MCF 10A (cell line): ENCODE data around the gene C18orf32. TPM values are rescaled to one million over a fixed set of nuclear protein-coding genes. Genes with fewer than 3 reads are reported as not detected.
"Not testable (repeated sequence)": the region's sequence is repeated elsewhere in the genome, so short reads cannot be mapped to it uniquely, and the experiment has no call there.

Experiments
- BruUV-seq: library from RNA; stranded (reverse); fragments of 400-500 nt; replicated peaks from 2 replicates; lab custom pipeline; 2021; lab: Mats Ljungman, UMichigan
- CTCF ChIA-PET: fragments of 300-600 bp; sonication (Branson Sonifier 250); formaldehyde crosslinking; extraction: SDS; loops from one replicate; lab custom pipeline; 2021; ENCODE audit warnings: antibody characterized with exemption, inconsistent platforms; lab: Yijun Ruan, JAX
- POLR2A ChIA-PET: fragments of 300-600, 350-650 bp; sonication (Branson Sonifier 250); formaldehyde crosslinking; extraction: SDS; loops from one replicate; lab custom pipeline; 2020; ENCODE audit warnings: antibody characterized with exemption, inconsistent platforms; lab: Yijun Ruan, JAX
- DNase-seq: peaks from one replicate; pipeline ENCODE4 v3.0.0-alpha.2; 2018; ENCODE audit not compliant: unreplicated experiment
- H3K27ac Mint-ChIP-seq: one replicate; pipeline ENCODE4 v1.8.0; 2022; ENCODE audit warnings: mild to moderate bottlenecking, low read depth, mixed read lengths; ENCODE audit not compliant: unreplicated experiment
- H3K27me3 Mint-ChIP-seq: one replicate; pipeline ENCODE4 v1.8.0; 2022; ENCODE audit warnings: mixed read lengths; ENCODE audit not compliant: insufficient read depth, unreplicated experiment
- H3K36me3 Mint-ChIP-seq: one replicate; pipeline ENCODE4 v1.8.0; 2022; ENCODE audit warnings: mild to moderate bottlenecking, moderate library complexity, mixed read lengths; ENCODE audit not compliant: insufficient read depth, unreplicated experiment
- H3K4me1 Mint-ChIP-seq: one replicate; pipeline ENCODE4 v1.8.0; 2022; ENCODE audit warnings: mixed read lengths; ENCODE audit not compliant: insufficient read depth, unreplicated experiment
- H3K4me3 Mint-ChIP-seq: one replicate; pipeline ENCODE4 v1.8.0; 2022; ENCODE audit warnings: mild to moderate bottlenecking, moderate library complexity, mixed read lengths; ENCODE audit not compliant: unreplicated experiment
- H3K9me3 Mint-ChIP-seq: one replicate; pipeline ENCODE4 v1.8.0; 2022; ENCODE audit warnings: mixed read lengths; ENCODE audit not compliant: unreplicated experiment
- CTCF ChIP-seq: fragments of 200-600 bp; IDR thresholded peaks from one replicate; pipeline ENCODE4 v1.8.0; 2022; ENCODE audit warnings: antibody characterized with exemption, mild to moderate bottlenecking; ENCODE audit not compliant: unreplicated experiment
- intact Hi-C: fragments of 100-400 bp; cut with micrococcal nuclease; formaldehyde crosslinking; loops from 2 replicates; pipeline ENCODE4 v1.14.1; 2022
- total RNA-seq: library from RNA; stranded (reverse); gene quantifications from 2 replicates; pipeline ENCODE4 v1.2.3, GENCODE V29; 2022

Gene C18orf32
- total RNA-seq, 1 experiment from 2014 or later, result 28.9 TPM

- H3K4me1 Mint-ChIP-seq, result peaks cover 10% of the 10 kb centered on the region
- BruUV-seq, result no TSS peak
- H3K4me3 Mint-ChIP-seq, result no peak overlapping the region
- H3K9me3 Mint-ChIP-seq, result no peaks in the 10 kb centered on the region
- no peaks in the 10 kb centered on the region for H3K36me3 Mint-ChIP-seq
- H3K27ac Mint-ChIP-seq, result no peak overlapping the region
- ChIA-PET POLR2A (interaction anchor here (1.0 kb wide), 1 partner anchor 32 kb away, joined by 3 read pairs; the partner anchor contains the start of gene C18orf32), CTCF (interaction anchor here (0.9 to 2.7 kb wide), 3 partner anchors 9 to 265 kb away, joined by 3 to 19 read pairs (median 5); no protein-coding TSS in a partner anchor)
- TF ChIP-seq CTCF, result no peak
- no peak for DNase-seq
- intact Hi-C loops, result no loop called here
- no peaks in the 10 kb centered on the region for H3K27me3 Mint-ChIP-seq
Observed at GRCh38 chr18:49519101-49519971, 32.3 kb upstream of the C18orf32 start.

GRCh38 chr18:49517483-49517882 is 30.4 kb upstream of the C18orf32 start:
- no peak for TF ChIP-seq CTCF
- H3K4me1 Mint-ChIP-seq, result peaks cover 10% of the 10 kb centered on the region
- BruUV-seq, result no TSS peak
- H3K36me3 Mint-ChIP-seq, result no peaks in the 10 kb centered on the region
- CTCF ChIA-PET, result no interaction called here
- H3K9me3 Mint-ChIP-seq, result no peaks in the 10 kb centered on the region
- intact Hi-C loops, result no loop called here
- H3K27me3 Mint-ChIP-seq, result no peaks in the 10 kb centered on the region
- no peak overlapping the region for H3K27ac Mint-ChIP-seq
- H3K4me3 Mint-ChIP-seq, result no peak overlapping the region
- DNase-seq, result no peak
- POLR2A ChIA-PET, result no interaction called here

GRCh38 chr18:49515516-49515915 is 28.5 kb upstream of the C18orf32 start:
- ChIA-PET CTCF (interaction anchor here (0.5 to 1.7 kb wide), 6 partner anchors 10 to 688 kb away, joined by 3 to 4 read pairs (median 3); no protein-coding TSS in a partner anchor), POLR2A (no interaction called here)
- no peak for DNase-seq
- H3K36me3 Mint-ChIP-seq, result no peaks in the 10 kb centered on the region
- no peak overlapping the region for H3K27ac Mint-ChIP-seq
- H3K27me3 Mint-ChIP-seq, result no peaks in the 10 kb centered on the region
- intact Hi-C loops, result no loop called here
- no peak for TF ChIP-seq CTCF
- no peaks in the 10 kb centered on the region for H3K4me1 Mint-ChIP-seq
- no peak overlapping the region for H3K4me3 Mint-ChIP-seq
- no TSS peak for BruUV-seq
- no peaks in the 10 kb centered on the region for H3K9me3 Mint-ChIP-seq

- H3K4me1 Mint-ChIP-seq, DNase-seq, H3K4me3 Mint-ChIP-seq, H3K27me3 Mint-ChIP-seq, H3K9me3 Mint-ChIP-seq, intact Hi-C loops, H3K27ac Mint-ChIP-seq, BruUV-seq, H3K36me3 Mint-ChIP-seq: not testable (repeated sequence)
- ChIA-PET CTCF (interaction anchor here (1.0 to 1.7 kb wide), 2 partner anchors 33 to 688 kb away, joined by 3 to 4 read pairs; no protein-coding TSS in a partner anchor), POLR2A (interaction anchor here (0.9 kb wide), 1 partner anchor 94 kb away, joined by 3 read pairs; no protein-coding TSS in a partner anchor)
Observed at GRCh38 chr18:49515003-49515402, 28.0 kb upstream of the C18orf32 start.
